WTC11 (cell line): ENCODE measurements around the gene MCL1. TPM values are rescaled to one million over a fixed set of nuclear protein-coding genes. Genes with fewer than 3 reads are reported as not detected.

Source experiments
- ATAC-seq: fragments of 200-7000 bp; cut with Tn5 transposase; 2 replicates; pipeline ENCODE4 v1.10.0; 2021; ENCODE audit warnings: mild to moderate bottlenecking, moderate library complexity
- CTCF ChIA-PET: fragments of 300-600 bp; sonication (Branson Sonifier 250); formaldehyde crosslinking; loops from one replicate; lab custom pipeline; 2021; ENCODE audit warnings: antibody characterized with exemption; lab: Charles Lee
- POLR2A ChIA-PET: fragments of 350-600 bp; sonication (Branson Sonifier 250); formaldehyde crosslinking; loops from one replicate; lab custom pipeline; 2021; ENCODE audit warnings: antibody characterized with exemption; lab: Charles Lee
- DNase-seq: peaks from one replicate; pipeline ENCODE4 v3.0.0; 2021; ENCODE audit warnings: low spot score
- H3K27ac Mint-ChIP-seq: 2 replicates; pipeline ENCODE4 v1.8.0; 2021; ENCODE audit warnings: mixed read lengths
- H3K27me3 Mint-ChIP-seq: 2 replicates; pipeline ENCODE4 v1.8.0; 2021; ENCODE audit warnings: low read depth, mild to moderate bottlenecking, moderate library complexity, mixed read lengths
- H3K36me3 Mint-ChIP-seq: 2 replicates; pipeline ENCODE4 v1.8.0; 2021; ENCODE audit warnings: mixed read lengths
- H3K4me1 Mint-ChIP-seq: 2 replicates; pipeline ENCODE4 v1.8.0; 2022; ENCODE audit warnings: mixed read lengths
- H3K4me3 Mint-ChIP-seq: 2 replicates; pipeline ENCODE4 v1.8.0; 2021; ENCODE audit warnings: mild to moderate bottlenecking, moderate library complexity, mixed read lengths
- H3K9me3 Mint-ChIP-seq: 2 replicates; pipeline ENCODE4 v1.8.0; 2021; ENCODE audit warnings: mixed read lengths
- CBFB ChIP-seq: sonication (generic); formaldehyde crosslinking; IDR thresholded peaks from 2 replicates; pipeline ENCODE4 v1.8.1; 2022; ENCODE audit warnings: mild to moderate bottlenecking, low read depth, missing genetic modification reagents
- GABPB1 ChIP-seq: sonication (generic); formaldehyde crosslinking; IDR thresholded peaks from 2 replicates; pipeline ENCODE4 v1.8.1; 2023; ENCODE audit warnings: mild to moderate bottlenecking, missing genetic modification reagents
- SMAD3 ChIP-seq: sonication (generic); formaldehyde crosslinking; IDR thresholded peaks from 2 replicates; pipeline ENCODE4 v1.8.0; 2022; ENCODE audit warnings: missing genetic modification reagents, mild to moderate bottlenecking, borderline replicate concordance
- TP53 ChIP-seq: sonication (generic); formaldehyde crosslinking; IDR thresholded peaks from 2 replicates; pipeline ENCODE4 v1.8.1; 2023; ENCODE audit warnings: mild to moderate bottlenecking, missing genetic modification reagents
- ZBTB21 ChIP-seq: sonication (generic); formaldehyde crosslinking; IDR thresholded peaks from 2 replicates; pipeline ENCODE4 v1.8.1; 2023; ENCODE audit warnings: mild to moderate bottlenecking, missing genetic modification reagents, borderline replicate concordance
- ZNF416 ChIP-seq: fragments of 250-450 bp; sonication (Bioruptor Pico); IDR thresholded peaks from 2 replicates; pipeline ENCODE4 v1.9.0; 2021; ENCODE audit warnings: mild to moderate bottlenecking, inconsistent platforms
- ZNF671 ChIP-seq: fragments of 250-450 bp; sonication (Bioruptor Pico); IDR thresholded peaks from 2 replicates; pipeline ENCODE4 v1.8.0; 2021; ENCODE audit warnings: mild to moderate bottlenecking
- total RNA-seq: library from RNA; stranded (reverse); gene quantifications from 3 replicates; pipeline ENCODE4 v1.2.3, GENCODE V29; 2021
- TF ChIP-seq, protein P1 (sequence below): fragments of 250-450 bp; sonication (Bioruptor Pico); conservative IDR thresholded peaks from 2 replicates; pipeline ENCODE4 v1.9.0; 2021; ENCODE audit warnings: mild to moderate bottlenecking
- TF ChIP-seq, protein P2 (sequence below): fragments of 250-450 bp; sonication (Bioruptor Pico); IDR thresholded peaks from 2 replicates; pipeline ENCODE4 v1.9.0; 2021; ENCODE audit warnings: moderate library complexity, mild to moderate bottlenecking, inconsistent platforms, borderline replicate concordance
- TF ChIP-seq, protein P3 (sequence below): sonication (generic); formaldehyde crosslinking; IDR thresholded peaks from 2 replicates; pipeline ENCODE4 v1.8.1; 2022; ENCODE audit warnings: low read depth, mild to moderate bottlenecking, moderate library complexity, missing genetic modification reagents, borderline replicate concordance
- TF ChIP-seq, protein P4 (sequence below): sonication (generic); formaldehyde crosslinking; IDR thresholded peaks from 2 replicates; pipeline ENCODE4 v1.8.1; 2023; ENCODE audit warnings: mild to moderate bottlenecking, missing genetic modification reagents, moderate library complexity
- TF ChIP-seq, protein P5 (sequence below): sonication (generic); formaldehyde crosslinking; IDR thresholded peaks from 2 replicates; pipeline ENCODE4 v1.8.0; 2023; ENCODE audit warnings: missing genetic modification reagents

Gene MCL1
- total RNA-seq, 1 experiment from 2014 or later: 191 TPM

DNA sequence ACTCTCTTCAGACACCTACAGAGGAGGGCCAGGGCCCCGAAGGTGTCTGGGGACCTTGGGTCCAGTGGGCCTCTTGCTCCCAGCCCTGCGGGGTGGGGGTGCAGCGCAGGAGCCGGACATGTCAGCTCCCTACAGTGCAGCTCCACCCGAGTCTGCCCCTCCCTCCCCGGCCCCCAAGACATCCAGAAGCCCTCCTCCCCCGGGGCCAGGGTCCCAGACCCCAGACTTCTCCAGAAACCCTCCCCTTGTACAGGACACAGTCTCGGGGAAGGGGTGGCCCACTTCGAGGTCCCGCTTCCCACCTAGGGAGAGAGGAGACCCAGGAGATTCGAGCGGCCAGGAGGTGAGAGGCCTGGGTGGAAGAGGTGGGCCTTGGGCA is 26.5 kb downstream of the MCL1 start:
- ATAC-seq: no peak
- CTCF ChIA-PET: interaction anchor here (1.1 to 8.2 kb wide), 3 partner anchors 7 to 18 kb away, joined by 4 to 124 read pairs (median 97); no protein-coding TSS in a partner anchor
- no peak overlapping the region for H3K27ac Mint-ChIP-seq

DNA sequence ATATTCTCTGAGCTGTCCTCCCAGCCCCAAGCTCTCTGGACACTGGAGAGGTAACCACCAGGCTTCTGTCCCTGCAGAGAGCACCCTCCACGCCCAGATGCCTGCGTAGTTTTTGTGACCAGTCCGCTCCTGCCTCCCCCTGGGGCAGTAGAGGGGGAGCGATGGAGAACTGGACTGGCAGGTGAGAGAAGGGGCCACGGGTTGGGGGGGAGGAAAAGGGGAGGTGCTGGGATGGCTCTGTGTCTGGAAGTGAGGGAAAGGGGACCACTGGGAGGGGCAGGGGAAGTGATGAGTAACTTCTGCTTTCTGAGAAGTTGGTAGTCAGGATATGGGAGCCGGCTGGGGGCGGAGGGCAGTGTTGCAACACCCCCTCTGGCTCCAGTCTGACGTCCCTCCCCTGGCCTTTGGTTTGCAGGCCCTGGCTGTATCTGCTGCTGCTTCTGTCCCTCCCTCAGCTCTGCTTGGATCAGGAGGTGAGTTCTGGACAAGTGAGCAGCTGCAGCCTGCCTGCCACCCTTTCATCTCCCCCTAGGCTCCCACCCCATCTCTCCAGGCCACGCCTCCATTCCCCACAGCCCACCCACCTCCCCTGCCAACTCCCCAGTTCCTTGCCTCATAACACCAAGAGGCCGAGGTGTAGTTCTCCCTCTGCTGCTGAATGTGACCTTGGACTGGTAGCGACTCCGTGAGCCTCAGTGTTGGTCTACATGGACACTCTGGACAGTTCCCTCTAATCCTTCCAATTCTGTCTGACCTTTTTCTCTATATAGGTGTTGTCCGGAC is 27.1 kb downstream of the MCL1 start:
- ChIA-PET POLR2A (interaction anchor here (0.7 kb wide), 1 partner anchor 13 kb away, joined by 4 read pairs; no protein-coding TSS in a partner anchor), CTCF (interaction anchor here (0.6 to 8.2 kb wide), 4 partner anchors 8 to 261 kb away, joined by 3 to 124 read pairs (median 50); no protein-coding TSS in a partner anchor)
- TF ChIP-seq GABPB1 (CRISPR knock-in tag) (peak; percentile 53; the same call in 1 of the 2 replicates), TP53 (CRISPR knock-in tag) (no peak)
- Mint-ChIP-seq H3K27me3 (peaks cover 32% of the 10 kb centered on the region), H3K36me3 (peaks cover 4% of the 10 kb centered on the region; the same call in 1 of the 2 replicates), H3K4me1 (peaks cover 35% of the 10 kb centered on the region), H3K9me3 (no peaks in the 10 kb centered on the region), H3K4me3 (no peak overlapping the region), H3K27ac (no peak overlapping the region)
- ATAC-seq (no peak; the same call in 1 of the 2 replicates), DNase-seq (no peak)

More for the DNA sequence above, 26.5 kb downstream of the MCL1 start:
- Mint-ChIP-seq H3K27me3 (peaks cover 29% of the 10 kb centered on the region), H3K4me1 (peaks cover 35% of the 10 kb centered on the region), H3K4me3 (no peak overlapping the region), H3K36me3 (peaks cover 4% of the 10 kb centered on the region; the same call in 1 of the 2 replicates), H3K9me3 (no peaks in the 10 kb centered on the region)
- DNase-seq: no peak
- POLR2A ChIA-PET: no interaction called here
- TF ChIP-seq, protein P1, sequence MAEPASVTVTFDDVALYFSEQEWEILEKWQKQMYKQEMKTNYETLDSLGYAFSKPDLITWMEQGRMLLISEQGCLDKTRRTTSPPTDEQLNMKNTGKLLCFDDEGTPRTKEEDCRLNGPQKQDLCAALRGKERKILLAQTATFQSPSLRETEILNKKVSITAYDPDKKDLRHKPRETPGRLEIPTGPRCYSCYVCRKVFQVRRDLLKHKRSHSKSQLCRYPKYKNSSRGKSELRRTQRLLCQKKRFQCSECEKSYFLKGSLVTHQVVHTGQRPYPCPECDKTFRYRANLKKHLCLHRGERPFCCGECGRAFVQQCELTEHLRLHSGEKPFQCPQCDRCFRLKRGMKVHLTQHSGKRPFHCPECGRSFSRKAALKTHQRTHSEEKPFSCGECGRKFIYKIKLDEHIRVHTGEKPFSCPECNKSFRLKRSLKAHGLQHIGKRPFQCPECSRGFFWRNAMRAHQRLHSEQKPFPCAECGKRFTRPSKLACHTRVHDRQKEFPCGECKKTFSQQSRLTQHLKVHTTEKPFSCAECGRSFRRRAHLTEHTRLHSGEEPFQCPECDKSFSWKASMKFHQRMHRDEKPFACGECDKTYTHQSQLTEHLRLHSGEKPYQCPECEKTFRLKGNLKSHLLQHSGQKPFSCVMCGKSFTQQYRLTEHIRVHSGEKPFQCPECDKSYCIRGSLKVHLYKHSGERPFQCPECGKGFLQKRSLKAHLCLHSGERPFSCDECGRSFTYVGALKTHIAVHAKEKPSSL (CRISPR knock-in tag): no peak
- TF ChIP-seq, protein P2, sequence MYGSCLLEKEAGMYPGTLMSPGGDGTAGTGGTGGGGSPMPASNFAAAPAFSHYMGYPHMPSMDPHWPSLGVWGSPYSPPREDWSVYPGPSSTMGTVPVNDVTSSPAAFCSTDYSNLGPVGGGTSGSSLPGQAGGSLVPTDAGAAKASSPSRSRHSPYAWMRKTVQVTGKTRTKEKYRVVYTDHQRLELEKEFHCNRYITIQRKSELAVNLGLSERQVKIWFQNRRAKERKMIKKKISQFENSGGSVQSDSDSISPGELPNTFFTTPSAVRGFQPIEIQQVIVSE (CRISPR knock-in tag): no peak
- TF ChIP-seq ZNF416: no peak

DNA sequence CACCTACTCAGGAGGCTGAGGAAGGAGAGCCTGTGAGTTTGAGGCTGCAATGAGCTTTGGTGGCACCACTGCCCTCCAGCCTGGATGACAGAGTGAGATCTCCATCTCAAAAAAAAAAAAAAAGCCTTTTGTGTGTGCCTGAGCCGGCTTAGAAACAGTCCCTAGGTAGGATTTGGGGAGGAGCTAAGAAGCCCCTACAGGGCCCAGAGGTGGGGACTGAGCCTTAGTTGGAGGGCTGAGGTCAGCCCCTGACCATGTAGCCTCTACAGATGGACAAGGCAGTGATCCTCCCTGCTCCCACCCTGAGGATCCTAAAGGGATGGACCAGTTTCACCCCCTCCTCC is 27.7 kb downstream of the MCL1 start:
- Mint-ChIP-seq H3K4me1 (peaks cover 35% of the 10 kb centered on the region), H3K27me3 (peaks cover 36% of the 10 kb centered on the region), H3K27ac (no peak overlapping the region), H3K4me3 (no peak overlapping the region), H3K36me3 (peaks cover 4% of the 10 kb centered on the region; the same call in 1 of the 2 replicates), H3K9me3 (no peaks in the 10 kb centered on the region)
- DNase-seq (no peak), ATAC-seq (no peak)
- CTCF ChIA-PET: interaction anchor here (0.6 to 8.2 kb wide), 4 partner anchors 8 to 262 kb away, joined by 3 to 124 read pairs (median 50); no protein-coding TSS in a partner anchor
- POLR2A ChIA-PET: interaction anchor here (0.6 to 0.7 kb wide), 2 partner anchors 13 to 21 kb away, joined by 3 to 4 read pairs; no protein-coding TSS in a partner anchor
- TF ChIP-seq, protein P3, sequence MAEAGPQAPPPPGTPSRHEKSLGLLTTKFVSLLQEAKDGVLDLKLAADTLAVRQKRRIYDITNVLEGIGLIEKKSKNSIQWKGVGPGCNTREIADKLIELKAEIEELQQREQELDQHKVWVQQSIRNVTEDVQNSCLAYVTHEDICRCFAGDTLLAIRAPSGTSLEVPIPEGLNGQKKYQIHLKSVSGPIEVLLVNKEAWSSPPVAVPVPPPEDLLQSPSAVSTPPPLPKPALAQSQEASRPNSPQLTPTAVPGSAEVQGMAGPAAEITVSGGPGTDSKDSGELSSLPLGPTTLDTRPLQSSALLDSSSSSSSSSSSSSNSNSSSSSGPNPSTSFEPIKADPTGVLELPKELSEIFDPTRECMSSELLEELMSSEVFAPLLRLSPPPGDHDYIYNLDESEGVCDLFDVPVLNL (CRISPR knock-in tag): no peak
- TF ChIP-seq ZNF671 (CRISPR knock-in tag): no peak
- TF ChIP-seq, protein P4, sequence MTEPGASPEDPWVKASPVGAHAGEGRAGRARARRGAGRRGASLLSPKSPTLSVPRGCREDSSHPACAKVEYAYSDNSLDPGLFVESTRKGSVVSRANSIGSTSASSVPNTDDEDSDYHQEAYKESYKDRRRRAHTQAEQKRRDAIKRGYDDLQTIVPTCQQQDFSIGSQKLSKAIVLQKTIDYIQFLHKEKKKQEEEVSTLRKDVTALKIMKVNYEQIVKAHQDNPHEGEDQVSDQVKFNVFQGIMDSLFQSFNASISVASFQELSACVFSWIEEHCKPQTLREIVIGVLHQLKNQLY (CRISPR knock-in tag): no peak
- no peak for TF ChIP-seq SMAD3 (CRISPR knock-in tag)
- TF ChIP-seq, protein P5, sequence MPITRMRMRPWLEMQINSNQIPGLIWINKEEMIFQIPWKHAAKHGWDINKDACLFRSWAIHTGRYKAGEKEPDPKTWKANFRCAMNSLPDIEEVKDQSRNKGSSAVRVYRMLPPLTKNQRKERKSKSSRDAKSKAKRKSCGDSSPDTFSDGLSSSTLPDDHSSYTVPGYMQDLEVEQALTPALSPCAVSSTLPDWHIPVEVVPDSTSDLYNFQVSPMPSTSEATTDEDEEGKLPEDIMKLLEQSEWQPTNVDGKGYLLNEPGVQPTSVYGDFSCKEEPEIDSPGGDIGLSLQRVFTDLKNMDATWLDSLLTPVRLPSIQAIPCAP (CRISPR knock-in tag): no peak
- no peak for TF ChIP-seq ZBTB21 (CRISPR knock-in tag)
- no peak for TF ChIP-seq CBFB (CRISPR knock-in tag)
